ENCODE results near the gene PAM.

- no peak for TF ChIP-seq YY1 (IDR thresholded peaks at IDR 0.05; ENCODE audit: insufficient read depth, insufficient read length)
- no peak for TF ChIP-seq ZNF274 (IDR thresholded peaks at IDR 0.05; ENCODE audit: low read depth, low read length)
- TF ChIP-seq SUZ12 (IDR thresholded peaks at IDR 0.05; ENCODE audit: extremely low read depth, insufficient read depth, insufficient read length), result no peak
Measured at GRCh38 chr5:102956599-102956998, 201.5 kb downstream of the PAM start.
